HCT116 (cell line): ENCODE results near the gene DGAT2.
"Not testable (repeated sequence)": the region's sequence is repeated elsewhere in the genome, so short reads cannot be mapped to it uniquely, and the experiment has no call there.

ENCODE experiments used
- ATF3 ChIP-seq: IDR thresholded peaks from 2 replicates; pipeline ENCODE4 v1.6.1; 2012
- CTCF ChIP-seq, 3 experiments: fragments of 200-600 bp in 1 of 3; sonication (generic) in 1 of 3; IDR thresholded peaks in 2 of 3; conservative IDR thresholded peaks in 1 of 3; 2 replicates each; pipeline ENCODE4 v1.5.1; 2012 to 2017; ENCODE audit warnings: low read depth in 2 of 3, low read length in 2 of 3, antibody characterized with exemption in 1 of 3, borderline replicate concordance in 1 of 3, control low read depth in 1 of 3, mild to moderate bottlenecking in 1 of 3, mixed read lengths in 1 of 3, mixed run types in 1 of 3, moderate library complexity in 1 of 3; ENCODE audit not compliant: insufficient read depth in 1 of 3
- EZH2 ChIP-seq: fragments of 200-600 bp; sonication (generic); IDR thresholded peaks from 2 replicates; pipeline ENCODE4 v1.6.1; 2017; ENCODE audit warnings: antibody characterized with exemption, mixed run types
- EZH2phosphoT487 ChIP-seq: fragments of 200-600 bp; IDR thresholded peaks from 2 replicates; pipeline ENCODE4 v1.6.1; 2018; ENCODE audit warnings: antibody characterized with exemption, borderline replicate concordance
- POLR2A ChIP-seq: IDR thresholded peaks from 2 replicates; pipeline ENCODE4 v1.7.0; 2011; ENCODE audit warnings: borderline replicate concordance; ENCODE audit not compliant: insufficient read depth, insufficient read length; ENCODE audit errors: extremely low read depth
- POLR2AphosphoS5 ChIP-seq: IDR thresholded peaks from 2 replicates; pipeline ENCODE4 v1.6.1; 2011; ENCODE audit warnings: mild to moderate bottlenecking, low read depth, low read length, moderate library complexity
- TCF7L2 ChIP-seq: IDR thresholded peaks from 2 replicates; pipeline ENCODE4 v1.7.0; 2011; ENCODE audit warnings: borderline replicate concordance, inconsistent platforms; ENCODE audit not compliant: insufficient read depth, insufficient read length; ENCODE audit errors: extremely low read depth
- YY1 ChIP-seq: IDR thresholded peaks from 2 replicates; pipeline ENCODE4 v1.6.1; 2011; ENCODE audit warnings: low read length, low read depth, moderate library complexity, mild to moderate bottlenecking; ENCODE audit not compliant: insufficient replicate concordance; ENCODE audit errors: extremely low read depth

DNA sequence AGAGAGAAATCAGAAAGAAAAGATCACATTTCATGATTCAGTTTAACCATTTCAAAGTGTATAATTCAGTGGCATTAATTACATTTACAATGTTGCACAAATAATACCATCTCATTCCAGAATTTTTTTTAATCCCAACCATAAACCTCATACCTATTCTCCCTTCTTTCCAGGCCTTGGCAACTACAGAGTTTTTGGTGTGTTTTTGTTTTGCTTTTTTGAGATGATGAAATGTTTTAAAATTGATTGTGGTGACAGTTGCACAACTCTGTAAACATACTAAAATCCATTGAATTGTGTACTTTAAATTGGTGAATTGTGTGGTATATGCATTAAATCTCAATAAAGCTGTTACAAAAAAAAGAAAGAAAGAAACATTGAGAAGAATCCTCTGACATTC, 13.6 kb upstream of the DGAT2 start:
- not testable (repeated sequence) for TF ChIP-seq POLR2A; CTCF (IDR thresholded peaks at IDR 0.05 in 2 of 3, conservative IDR thresholded peaks at IDR 0.05 in 1 of 3; ENCODE audit: borderline replicate concordance in 1 of 3, insufficient read depth in 1 of 3, low read depth in 2 of 3, low read length in 2 of 3); YY1; EZH2; POLR2AphosphoS5; EZH2phosphoT487; ATF3; TCF7L2
